Breast epithelium (tissue), 4 donors: Measurements from ENCODE around the gene PTPN6. TPM values are rescaled to one million over a fixed set of nuclear protein-coding genes. Genes with fewer than 3 reads are reported as not detected.

Experiments used
- DNase-seq, 2 donors: peaks; one replicate each; pipeline ENCODE4 v3.0.0-alpha.2; 2019; ENCODE audit warnings: low spot score in 2 of 2
- H3K27ac ChIP-seq, 2 donors: fragments of 200-600 bp; sonication (generic) in 1 of 2; one replicate each; pipeline ENCODE4 v1.5.1; 2016 to 2019; ENCODE audit warnings: mild to moderate bottlenecking in 1 of 2
- H3K27me3 ChIP-seq, 2 donors: fragments of 200-600 bp; sonication (generic) in 1 of 2; one replicate each; pipeline versions ENCODE4 v1.5.1 to v1.6.0; 2017 to 2019; ENCODE audit warnings: control low read depth in 1 of 2, mild to moderate bottlenecking in 1 of 2
- H3K36me3 ChIP-seq: fragments of 200-600 bp; one replicate; pipeline ENCODE4 v1.5.1; 2019
- H3K4me1 ChIP-seq, 2 donors: fragments of 200-600 bp; sonication (generic); one replicate each; pipeline ENCODE4 v1.5.1; 2016 to 2019; ENCODE audit warnings: control low read depth in 1 of 2
- H3K4me3 ChIP-seq, 3 donors: fragments of 200-600 bp; sonication (generic); 1 replicate in 2 of 3; 2 replicates in 1 of 3; pipeline ENCODE4 v1.5.1; 2016 to 2019; ENCODE audit warnings: mild to moderate bottlenecking in 3 of 3, moderate library complexity in 2 of 3
- H3K9me3 ChIP-seq, 2 donors: fragments of 200-600 bp; sonication (generic) in 1 of 2; one replicate each; pipeline ENCODE4 v1.5.1; 2016 to 2019; ENCODE audit warnings: control low read depth in 1 of 2
- CTCF ChIP-seq, 3 donors: fragments of 450-650 bp; IDR thresholded peaks; one replicate each; pipeline ENCODE4 v1.5.1; 2016 to 2017; ENCODE audit warnings: antibody characterized with exemption in 3 of 3, mild to moderate bottlenecking in 3 of 3, moderate library complexity in 3 of 3
- POLR2A ChIP-seq: fragments of 450-650 bp; IDR thresholded peaks from one replicate; pipeline ENCODE4 v1.6.1; 2016; ENCODE audit warnings: antibody characterized with exemption, mild to moderate bottlenecking, moderate library complexity
- POLR2AphosphoS5 ChIP-seq, 3 donors: sonication (generic); formaldehyde crosslinking; IDR thresholded peaks; one replicate each; pipeline ENCODE4 v1.6.1; 2017; ENCODE audit warnings: antibody characterized with exemption in 3 of 3
- intact Hi-C: fragments of 100-400 bp; cut with DNase I; formaldehyde crosslinking; loops from one replicate; pipeline ENCODE4 v1.15.1; 2023; ENCODE audit warnings: low total_unique reads
- total RNA-seq, 3 donors: library from RNA; depleted of rRNA; stranded (reverse); fragments of >200 nt; gene quantifications; one replicate each; pipeline ENCODE4 v1.1.0, GENCODE V29; 2016

PTPN6 gene
- total RNA-seq, 3 donors from 2014 or later = 14.7 to 28.0 (median 20.3) TPM

- no peaks in the 10 kb centered on the region for H3K9me3 ChIP-seq
- intact Hi-C loops = no loop called here
- no peak for DNase-seq
- no peak overlapping the region for H3K4me3 ChIP-seq
- H3K36me3 ChIP-seq = no peaks in the 10 kb centered on the region
- H3K4me1 ChIP-seq = peaks cover 0 to 5% of the 10 kb centered on the region in 2 donors
- H3K27me3 ChIP-seq = no peaks in the 10 kb centered on the region
- TF ChIP-seq CTCF (IDR thresholded peaks at IDR 0.05) = no peak
- no peak for TF ChIP-seq POLR2AphosphoS5 (IDR thresholded peaks at IDR 0.05)
- TF ChIP-seq POLR2A = no peak
- H3K27ac ChIP-seq = no peak overlapping the region
Observed at GRCh38 chr12:6909421-6910145, 41.6 kb upstream of the PTPN6 start.

GRCh38 chr12:6912164-6912935, 38.8 kb upstream of the PTPN6 start:
- Histone ChIP-seq H3K27ac (no peak overlapping the region), H3K4me3 (no peak overlapping the region), H3K4me1 (peaks cover 0 to 5% of the 10 kb centered on the region in 2 donors), H3K27me3 (no peaks in the 10 kb centered on the region), H3K36me3 (no peaks in the 10 kb centered on the region), H3K9me3 (no peaks in the 10 kb centered on the region)
- DNase-seq = no peak
- intact Hi-C loops = no loop called here
- no peak for TF ChIP-seq POLR2AphosphoS5 (IDR thresholded peaks at IDR 0.05)
- TF ChIP-seq POLR2A = no peak
- TF ChIP-seq CTCF (IDR thresholded peaks at IDR 0.05) = no peak

GRCh38 chr12:6914246-6914946, 36.8 kb upstream of the PTPN6 start, which contains the start of gene ENO2:
TSS of gene ENO2 (plus strand) at chr12:6914580. CDS start at chr12:6915833, 1,253 bp downstream.
- H3K4me1 ChIP-seq = peaks cover 0 to 5% of the 10 kb centered on the region in 2 donors
- intact Hi-C loops = no loop called here
- no peaks in the 10 kb centered on the region for H3K9me3 ChIP-seq
- no peaks in the 10 kb centered on the region for H3K27me3 ChIP-seq
- H3K27ac ChIP-seq = peak within 1 kb of the TSS; percentile 81 to 93
- peak within 1 kb of the TSS; percentile 59 to 87 (median 70) for H3K4me3 ChIP-seq
- H3K36me3 ChIP-seq = no peaks in the 10 kb centered on the region
- no peak for DNase-seq
- TF ChIP-seq CTCF (IDR thresholded peaks at IDR 0.05) = no peak
- no peak for TF ChIP-seq POLR2AphosphoS5 (IDR thresholded peaks at IDR 0.05)
- TF ChIP-seq POLR2A = no peak

GRCh38 chr12:6914947-6915788, 36.0 kb upstream of the PTPN6 start:
- peaks cover 0 to 5% of the 10 kb centered on the region in 2 donors for H3K4me1 ChIP-seq
- no peaks in the 10 kb centered on the region for H3K36me3 ChIP-seq
- peak overlapping the region; percentile 81 to 93 for H3K27ac ChIP-seq
- peak overlapping the region; percentile 59 to 87 (median 70) for H3K4me3 ChIP-seq
- H3K27me3 ChIP-seq = no peaks in the 10 kb centered on the region
- intact Hi-C loops = no loop called here
- no peak for DNase-seq
- H3K9me3 ChIP-seq = no peaks in the 10 kb centered on the region
- TF ChIP-seq CTCF (IDR thresholded peaks at IDR 0.05) (no peak), POLR2A (no peak), POLR2AphosphoS5 (IDR thresholded peaks at IDR 0.05) (no peak)
